Measurements from ENCODE around the gene RASSF8.
A peak's percentile ranks its signal among the peaks of the same experiment; 100 is the strongest.

DNA sequence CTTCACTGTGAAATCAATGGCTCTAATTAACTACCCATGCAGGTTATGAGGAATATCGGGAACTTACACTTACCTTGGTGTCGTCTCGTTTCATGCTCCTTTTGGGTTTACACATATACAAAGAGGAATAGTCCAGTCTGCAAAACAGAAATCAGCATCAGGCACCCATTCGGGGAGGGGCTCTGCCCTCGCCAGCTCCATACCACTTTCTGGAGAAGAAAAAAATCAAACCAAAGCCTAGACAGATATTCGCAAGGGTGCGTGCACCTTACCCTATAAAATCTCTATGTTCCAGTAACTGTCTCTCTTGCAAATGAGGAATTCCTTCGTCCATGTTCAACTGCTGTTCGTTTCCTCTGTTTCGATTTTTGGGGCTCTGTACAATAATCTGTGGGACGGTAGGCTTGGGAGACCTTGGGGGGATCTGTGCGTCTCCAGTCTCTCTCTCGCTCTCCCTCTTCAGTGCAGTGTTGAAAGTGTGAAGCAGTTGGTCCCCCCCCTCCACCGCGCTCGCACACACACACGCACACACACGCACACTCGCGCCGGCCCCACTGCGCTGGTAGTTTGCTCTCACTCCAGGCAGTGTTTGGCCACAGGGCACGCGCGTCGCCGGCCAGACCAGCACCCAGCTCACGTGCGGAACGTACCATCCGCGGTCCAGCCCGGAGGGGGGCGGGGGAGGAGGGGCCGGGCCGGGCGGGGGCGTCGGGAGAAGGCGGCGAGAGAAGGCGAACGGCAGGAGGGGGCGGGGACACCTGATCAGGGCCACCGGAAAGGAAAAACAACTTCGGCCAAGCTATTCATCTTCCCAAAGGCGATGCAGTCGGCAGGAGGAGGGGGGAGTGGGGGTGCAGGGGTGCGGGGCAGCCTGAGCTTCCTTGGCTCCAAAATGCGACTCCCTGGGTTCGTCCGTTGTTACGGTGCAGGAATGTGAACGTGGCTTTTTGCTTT is 166.2 kb downstream of the RASSF8 start, which contains the start of gene BHLHE41:
- TF ChIP-seq CTCF (conservative IDR thresholded peaks at IDR 0.05; ENCODE audit: low read depth, low read length) = no peak
- no peak for TF ChIP-seq EZH2 (IDR thresholded peaks at IDR 0.05; ENCODE audit: low read length, unreplicated experiment)
- TF ChIP-seq EZH2phosphoT487 (IDR thresholded peaks at IDR 0.05; ENCODE audit: borderline replicate concordance, low read length) = peak; percentile 100
